HepG2 (cell line): ENCODE results near the gene RPS6KA2. TPM values are rescaled to one million over a fixed set of nuclear protein-coding genes. Genes with fewer than 3 reads are reported as not detected.

Source experiments
- ATAC-seq: fragments of 200-7000 bp; cut with Tn5 transposase; 3 replicates; pipeline ENCODE4 v1.9.1; 2020; ENCODE audit warnings: mild to moderate bottlenecking, moderate library complexity
- BruUV-seq: library from RNA; stranded (reverse); fragments of 400-500 nt; replicated peaks from 2 replicates; lab custom pipeline; 2021; lab: Mats Ljungman, UMichigan
- CTCF ChIA-PET: fragments of 300-600 bp; formaldehyde crosslinking; extraction: SDS; loops from one replicate; lab custom pipeline; 2021; ENCODE audit warnings: low total read pairs, inconsistent platforms, low intra/inter-chr PET ratio; lab: Yijun Ruan, JAX
- POLR2A ChIA-PET: fragments of 350-600 bp; sonication (Branson Sonifier 250); formaldehyde crosslinking; loops from one replicate; lab custom pipeline; 2020; ENCODE audit warnings: antibody characterized with exemption, inconsistent platforms; lab: Yijun Ruan, JAX
- DNase-seq: peaks from one replicate; pipeline ENCODE4 v3.0.0-alpha.2; 2015; ENCODE audit warnings: low spot score
- FAIRE-seq: peaks from 3 replicates; lab custom pipeline; 2011; peaks lifted over from hg19 to GRCh38; lab: Jason Lieb, UNC
- H2AFZ ChIP-seq: one replicate; pipeline ENCODE4 v1.6.1; 2011; ENCODE audit warnings: low read length, inconsistent platforms
- H3K27ac ChIP-seq: fragments of 300-600 bp; 3 replicates; pipeline ENCODE4 v1.8.0; 2011; ENCODE audit warnings: mixed run types, mild to moderate bottlenecking, mixed read lengths, low read length, inconsistent platforms; ENCODE audit not compliant: insufficient read depth; ENCODE audit errors: extremely low read length
- H3K27me3 ChIP-seq, 2 experiments: fragments of 200-600 bp in 1 of 2; 2 replicates in 1 of 2; 3 replicates in 1 of 2; pipeline versions ENCODE4 v1.6.0 to v1.8.0; 2011; ENCODE audit warnings: low read length in 2 of 2, mild to moderate bottlenecking in 2 of 2, moderate library complexity in 2 of 2, inconsistent platforms in 1 of 2; ENCODE audit not compliant: insufficient read depth in 2 of 2, control insufficient read depth in 1 of 2
- H3K36me3 ChIP-seq, 2 experiments: fragments of 200-600 bp in 1 of 2; replicated peaks in 1 of 2; 2 replicates in 1 of 2; 3 replicates in 1 of 2; pipeline versions ENCODE4 v1.5.1 to v1.8.0; 2011; ENCODE audit warnings: low read length in 2 of 2, inconsistent platforms in 1 of 2; ENCODE audit not compliant: insufficient read depth in 2 of 2, control insufficient read depth in 1 of 2
- H3K4me1 ChIP-seq: 2 replicates; pipeline ENCODE4 v1.5.1; 2012; ENCODE audit warnings: low read length, inconsistent platforms; ENCODE audit not compliant: insufficient read depth
- H3K4me2 ChIP-seq: 2 replicates; pipeline ENCODE4 v1.6.0; 2011; ENCODE audit warnings: low read depth, low read length, inconsistent platforms
- H3K4me3 ChIP-seq, 3 experiments: fragments of 200-600 bp in 1 of 3; sonication (generic), shearing (Covaris generic) in 1 of 3; replicated peaks in 1 of 3; 2 replicates each; pipeline ENCODE4 v1.5.1; 2011 to 2016; ENCODE audit warnings: low read length in 3 of 3, inconsistent platforms in 2 of 3, low read depth in 2 of 3, mild to moderate bottlenecking in 2 of 3, control low read depth in 1 of 3, mixed read lengths in 1 of 3; ENCODE audit not compliant: insufficient read depth in 1 of 3
- H3K79me2 ChIP-seq: one replicate; pipeline ENCODE4 v1.6.1; 2011; ENCODE audit warnings: low read length, inconsistent platforms; ENCODE audit not compliant: insufficient read depth
- H3K9ac ChIP-seq: 2 replicates; pipeline ENCODE4 v1.6.0; 2011; ENCODE audit warnings: mild to moderate bottlenecking, low read depth, low read length, inconsistent platforms; ENCODE audit not compliant: insufficient read depth
- H3K9me3 ChIP-seq: 2 replicates; pipeline ENCODE4 v1.5.1; 2012; ENCODE audit warnings: mild to moderate bottlenecking, low read length
- H4K20me1 ChIP-seq: 2 replicates; pipeline ENCODE4 v1.6.0; 2011; ENCODE audit warnings: inconsistent platforms, mild to moderate bottlenecking, low read length, moderate library complexity; ENCODE audit not compliant: insufficient read depth
- ATF7 ChIP-seq, 2 experiments: fragments of 450-650 bp in 1 of 2; sonication (generic) in 1 of 2; formaldehyde crosslinking in 1 of 2; IDR thresholded peaks; 2 replicates each; pipeline versions ENCODE4 v1.4.0 to v1.6.1; 2016 to 2020; ENCODE audit warnings: antibody characterized with exemption in 1 of 2, mild to moderate bottlenecking in 1 of 2, missing genetic modification reagents in 1 of 2
- CBX2 ChIP-seq, 2 experiments: fragments of 200-600 bp in 1 of 2; sonication (generic); formaldehyde crosslinking in 1 of 2; IDR thresholded peaks; 2 replicates each; pipeline versions ENCODE4 v1.7.0 to v1.8.1; 2018 to 2022; ENCODE audit warnings: low read depth in 2 of 2, low read length in 1 of 2, mild to moderate bottlenecking in 1 of 2, missing genetic modification reagents in 1 of 2
- CREB1 ChIP-seq, 2 experiments: fragments of 450-650 bp in 1 of 2; IDR thresholded peaks; 2 replicates each; pipeline ENCODE4 v1.6.1; 2016 to 2017; ENCODE audit warnings: control low read depth in 1 of 2, mild to moderate bottlenecking in 1 of 2, missing compliant biosample characterization in 1 of 2, missing genetic modification characterization in 1 of 2
- CREM ChIP-seq, 2 experiments: sonication (generic) in 1 of 2; formaldehyde crosslinking in 1 of 2; IDR thresholded peaks; 2 replicates each; pipeline versions ENCODE4 v1.4.0 to v1.6.1; 2016 to 2020; ENCODE audit warnings: antibody characterized with exemption in 1 of 2, mild to moderate bottlenecking in 1 of 2, missing genetic modification reagents in 1 of 2
- RARG ChIP-seq: sonication (generic); formaldehyde crosslinking; IDR thresholded peaks from 2 replicates; pipeline ENCODE4 v1.4.0; 2020; ENCODE audit warnings: low read depth, mild to moderate bottlenecking, missing genetic modification reagents
- RFX5 ChIP-seq: IDR thresholded peaks from 2 replicates; pipeline ENCODE4 v1.6.1; 2011; ENCODE audit warnings: low read depth, low read length, improper control_type of control experiment
- RNF2 ChIP-seq: fragments of 450-650 bp; conservative IDR thresholded peaks from 2 replicates; pipeline ENCODE4 v1.6.1; 2016; ENCODE audit warnings: low read depth
- ZIK1 ChIP-seq: sonication (generic); formaldehyde crosslinking; IDR thresholded peaks from 2 replicates; pipeline ENCODE4 v1.5.0; 2020; ENCODE audit warnings: mild to moderate bottlenecking, low read depth, missing genetic modification reagents, borderline replicate concordance
- WGBS: methylation state at CpG from one replicate; pipeline ENCODE4 v1.1.6; 2017; ENCODE audit warnings: low lambda C conversion rate; 5-methylcytosine and 5-hydroxymethylcytosine counted together
- in situ Hi-C: cut with HindIII; loops from 2 replicates; pipeline ENCODE4 v1.10.0; 2017; ENCODE audit warnings: low pct_unique_long_range_greater_than_20kb; ENCODE audit not compliant: extremely low pct_ligation_motif_present
- intact Hi-C: fragments of 100-400 bp; cut with micrococcal nuclease; formaldehyde crosslinking; loops from one replicate; pipeline ENCODE4 v1.10.0; 2022; ENCODE audit not compliant: unreplicated experiment
- polyA plus RNA-seq, 8 experiments: library from polyadenylated mRNA; depleted of rRNA in 3 of 8; stranded (reverse) in 7 of 8; unstranded in 1 of 8; fragments of >200 nt; fragmentation: Illumina TruSeq in 4 of 8; extraction: Trizol in 4 of 8; gene quantifications; 2 replicates each; pipeline versions ENCODE4 v1.2.1 to v1.2.3, GENCODE V29; 2011 to 2016; ENCODE audit warnings: low read depth in 4 of 8, missing spikeins in 1 of 8, mixed read lengths in 1 of 8; ENCODE audit not compliant: insufficient read depth in 1 of 8
- total RNA-seq, 5 experiments: library from RNA; depleted of rRNA; stranded (reverse); fragments of >200 nt; fragmentation: Illumina TruSeq; extraction: Trizol; gene quantifications; 2 replicates each; pipeline ENCODE4 v1.2.3, GENCODE V29; 2016; ENCODE audit warnings: low read depth in 1 of 5
- TF ChIP-seq, protein P1 (sequence below): sonication (generic); formaldehyde crosslinking; IDR thresholded peaks from 2 replicates; pipeline ENCODE4 v1.8.0; 2022; ENCODE audit warnings: mild to moderate bottlenecking, missing genetic modification reagents; ENCODE audit not compliant: insufficient replicate concordance

The RPS6KA2 gene
- total and polyA plus RNA-seq, 2 of the 13 experiments (the other 11 are each of a cell fraction or from before 2014, with no cell fraction given): 0.22 to 0.38 TPM

DNA sequence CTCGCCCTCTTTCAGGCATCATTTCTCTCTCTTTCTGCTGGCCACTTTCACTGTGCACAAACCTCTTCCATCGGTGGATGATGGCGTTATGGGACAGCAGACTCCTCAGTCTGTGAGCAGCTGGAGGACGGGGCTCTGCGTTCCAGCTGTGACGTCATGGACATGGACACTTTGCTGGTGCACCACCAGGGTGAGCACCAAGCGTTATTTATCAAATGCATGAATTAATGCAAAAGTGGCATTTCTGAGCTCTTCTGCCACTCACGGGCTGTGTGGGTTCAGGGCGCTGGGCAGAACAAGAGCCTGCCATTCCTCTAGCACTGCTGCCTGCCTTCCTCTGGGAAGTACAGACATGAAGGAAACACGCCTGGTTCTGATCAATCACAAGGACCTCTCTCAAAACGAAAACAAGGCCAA is 161.4 kb downstream of the RPS6KA2 start:
- FAIRE-seq (no peak), ATAC-seq (peak; percentile 53), DNase-seq (no peak)
- H4K20me1 ChIP-seq: no peaks in the 10 kb centered on the region; the same call in 1 of the 2 replicates
- H3K27ac ChIP-seq: no peak overlapping the region
- no peak overlapping the region for H3K9ac ChIP-seq
- 13% methylated on average over 11 of the region's 11 CpGs for WGBS
- TF ChIP-seq RNF2: peak; percentile 51; the same call in 1 of the 2 replicates
- TF ChIP-seq ATF7 (IDR thresholded peaks at IDR 0.05): peak; percentile 96
- no peak for TF ChIP-seq ATF7 (CRISPR knock-in tag; IDR thresholded peaks at IDR 0.05)
- TF ChIP-seq CBX2 (IDR thresholded peaks at IDR 0.05; ENCODE audit: low read depth, low read length): no peak
- TF ChIP-seq CBX2 (CRISPR knock-in tag; IDR thresholded peaks at IDR 0.05; ENCODE audit: low read depth): no peak
- TF ChIP-seq ZIK1: no peak
- TF ChIP-seq, protein P1, sequence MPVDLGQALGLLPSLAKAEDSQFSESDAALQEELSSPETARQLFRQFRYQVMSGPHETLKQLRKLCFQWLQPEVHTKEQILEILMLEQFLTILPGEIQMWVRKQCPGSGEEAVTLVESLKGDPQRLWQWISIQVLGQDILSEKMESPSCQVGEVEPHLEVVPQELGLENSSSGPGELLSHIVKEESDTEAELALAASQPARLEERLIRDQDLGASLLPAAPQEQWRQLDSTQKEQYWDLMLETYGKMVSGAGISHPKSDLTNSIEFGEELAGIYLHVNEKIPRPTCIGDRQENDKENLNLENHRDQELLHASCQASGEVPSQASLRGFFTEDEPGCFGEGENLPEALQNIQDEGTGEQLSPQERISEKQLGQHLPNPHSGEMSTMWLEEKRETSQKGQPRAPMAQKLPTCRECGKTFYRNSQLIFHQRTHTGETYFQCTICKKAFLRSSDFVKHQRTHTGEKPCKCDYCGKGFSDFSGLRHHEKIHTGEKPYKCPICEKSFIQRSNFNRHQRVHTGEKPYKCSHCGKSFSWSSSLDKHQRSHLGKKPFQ (CRISPR knock-in tag): no peak
- no peak for TF ChIP-seq RARG
- TF ChIP-seq RFX5: peak; percentile 29; the same call in 1 of the 2 replicates
- 0 out of 2 replicates have a peak, but pooled peaks have one; percentile 34 for TF ChIP-seq CREM (IDR thresholded peaks at IDR 0.05)
- no peak for TF ChIP-seq CREM (CRISPR knock-in tag; IDR thresholded peaks at IDR 0.05)
- TF ChIP-seq CREB1 (IDR thresholded peaks at IDR 0.05): peak; percentile 99
- TF ChIP-seq CREB1 (CRISPR knock-in tag; IDR thresholded peaks at IDR 0.05): 0 out of 2 replicates have a peak, but pooled peaks have one; percentile 26
- H3K4me2 ChIP-seq: no peak overlapping the region
- intact Hi-C loops (loop anchor here (10.0 kb wide), 1 partner anchor 191 kb away; no protein-coding TSS in a partner anchor), in situ Hi-C loops (no loop called here)
- BruUV-seq: no TSS peak
- H3K36me3 ChIP-seq: no peaks in the 10 kb centered on the region
- ChIA-PET POLR2A (no interaction called here), CTCF (no interaction called here)
- no peak overlapping the region for H2AFZ ChIP-seq
- no peaks in the 10 kb centered on the region for H3K9me3 ChIP-seq
- H3K4me3 ChIP-seq: no peak overlapping the region
- H3K79me2 ChIP-seq: no peaks in the 10 kb centered on the region
- no peaks in the 10 kb centered on the region for H3K4me1 ChIP-seq
- H3K27me3 ChIP-seq: peaks cover 20 to 88% of the 10 kb centered on the region in 2 experiments; a peak in 4 of 5 replicates
